Fibroblast of pulmonary artery (primary cell): Measurements from ENCODE around the gene GRM8.

Experiments
- DNase-seq: peaks from one replicate; pipeline ENCODE4 v3.0.0-alpha.2; 2010; ENCODE audit warnings: low read depth
- H3K4me3 ChIP-seq: replicated peaks from 2 replicates; pipeline ENCODE4 v1.5.1; 2011; ENCODE audit warnings: low read depth, mild to moderate bottlenecking, control low read depth, low read length, moderate library complexity
- CTCF ChIP-seq: IDR thresholded peaks from 2 replicates; pipeline ENCODE4 v1.5.1; 2011; ENCODE audit warnings: mild to moderate bottlenecking, control low read depth, low read length, inconsistent platforms; ENCODE audit errors: missing control alignments

The GRM8 gene

GRCh38 chr7:127258111-127258510 lies 5.4 kb upstream of the GRM8 start:
- TF ChIP-seq CTCF = no peak
- no peak for DNase-seq
- no peak overlapping the region for H3K4me3 ChIP-seq

GRCh38 chr7:127257086-127257485 lies 4.3 kb upstream of the GRM8 start:
- DNase-seq = no peak
- no peak overlapping the region for H3K4me3 ChIP-seq
- TF ChIP-seq CTCF = no peak

- no peak for DNase-seq
- H3K4me3 ChIP-seq = no peak overlapping the region
- no peak for TF ChIP-seq CTCF
Measured at GRCh38 chr7:127256041-127256725, 3.4 kb upstream of the GRM8 start.

GRCh38 chr7:127254163-127254684 lies 1.5 kb upstream of the GRM8 start:
- TF ChIP-seq CTCF = no peak
- H3K4me3 ChIP-seq = no peak overlapping the region
- DNase-seq = no peak

- DNase-seq = peak; percentile 55
- peak; percentile 56 for TF ChIP-seq CTCF
- peak overlapping the region; percentile 70 for H3K4me3 ChIP-seq
Measured at GRCh38 chr7:127253281-127254162, 781 bp upstream of the GRM8 start.

- TF ChIP-seq CTCF = no peak
Measured at GRCh38 chr7:127252377-127252713, 396 bp downstream of the GRM8 start.

More at GRCh38 chr7:127252377-127252713, 396 bp downstream of the GRM8 start:
- peak overlapping the region; percentile 70 for H3K4me3 ChIP-seq
- DNase-seq = no peak
